Mesothelial cell of epicardium (in vitro differentiated cells): ENCODE results near the gene SFRP5. TPM values are rescaled to one million over a fixed set of nuclear protein-coding genes. Genes with fewer than 3 reads are reported as not detected.

Experiments
- DNase-seq, 2 experiments: peaks; one replicate each; pipeline ENCODE4 v3.0.0; 2021; ENCODE audit warnings: low spot score in 2 of 2; ENCODE audit not compliant: unreplicated experiment in 2 of 2
- H3K27ac Mint-ChIP-seq: 2 replicates; pipeline ENCODE4 v1.8.0; 2021; ENCODE audit warnings: mixed read lengths
- H3K27me3 Mint-ChIP-seq: 2 replicates; pipeline ENCODE4 v1.8.0; 2021; ENCODE audit warnings: low read depth, mixed read lengths
- H3K36me3 Mint-ChIP-seq: 2 replicates; pipeline ENCODE4 v1.8.0; 2021; ENCODE audit warnings: mixed read lengths
- H3K4me1 Mint-ChIP-seq: 2 replicates; pipeline ENCODE4 v1.8.0; 2021; ENCODE audit warnings: mixed read lengths
- H3K4me3 Mint-ChIP-seq: 2 replicates; pipeline ENCODE4 v1.8.0; 2021; ENCODE audit warnings: mild to moderate bottlenecking, moderate library complexity, mixed read lengths
- H3K9me3 Mint-ChIP-seq: 2 replicates; pipeline ENCODE4 v1.8.0; 2021; ENCODE audit warnings: mixed read lengths
- total RNA-seq: library from RNA; stranded (reverse); gene quantifications from 3 replicates; pipeline ENCODE4 v1.2.1, GENCODE V29; 2021
- TF ChIP-seq, protein P1 (sequence below): fragments of 200-600 bp; sonication (generic); IDR thresholded peaks from one replicate; pipeline ENCODE4 v1.5.0; 2021; ENCODE audit warnings: antibody characterized with exemption; ENCODE audit not compliant: unreplicated experiment

The SFRP5 gene
- total RNA-seq, 1 donor from 2014 or later = 0.69 TPM

DNA sequence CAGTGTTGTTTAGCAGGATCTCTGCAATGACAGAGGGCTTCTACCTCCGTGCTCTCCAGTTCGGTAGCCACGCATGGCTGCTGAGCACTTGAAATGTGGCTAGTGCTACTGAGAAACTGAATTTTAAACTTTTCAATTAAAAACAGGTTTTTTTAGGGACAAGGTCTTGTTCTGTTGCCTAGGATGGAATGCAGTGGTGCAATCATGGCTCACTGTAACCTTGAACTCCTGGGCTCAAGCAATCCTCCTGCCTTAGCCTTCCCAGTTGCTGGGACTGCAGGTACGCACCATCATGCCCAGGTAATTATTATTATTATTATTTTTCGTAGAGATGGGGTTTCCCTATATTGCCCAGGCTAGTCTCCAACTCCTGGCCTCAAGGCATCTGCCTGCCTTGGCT, 13.4 kb upstream of the SFRP5 start:
- no peak for DNase-seq
- Mint-ChIP-seq H3K36me3 (no peaks in the 10 kb centered on the region), H3K9me3 (no peaks in the 10 kb centered on the region), H3K27me3 (peaks cover 30% of the 10 kb centered on the region), H3K4me1 (peaks cover 4% of the 10 kb centered on the region), H3K27ac (no peak overlapping the region), H3K4me3 (no peak overlapping the region)
- TF ChIP-seq, protein P1, sequence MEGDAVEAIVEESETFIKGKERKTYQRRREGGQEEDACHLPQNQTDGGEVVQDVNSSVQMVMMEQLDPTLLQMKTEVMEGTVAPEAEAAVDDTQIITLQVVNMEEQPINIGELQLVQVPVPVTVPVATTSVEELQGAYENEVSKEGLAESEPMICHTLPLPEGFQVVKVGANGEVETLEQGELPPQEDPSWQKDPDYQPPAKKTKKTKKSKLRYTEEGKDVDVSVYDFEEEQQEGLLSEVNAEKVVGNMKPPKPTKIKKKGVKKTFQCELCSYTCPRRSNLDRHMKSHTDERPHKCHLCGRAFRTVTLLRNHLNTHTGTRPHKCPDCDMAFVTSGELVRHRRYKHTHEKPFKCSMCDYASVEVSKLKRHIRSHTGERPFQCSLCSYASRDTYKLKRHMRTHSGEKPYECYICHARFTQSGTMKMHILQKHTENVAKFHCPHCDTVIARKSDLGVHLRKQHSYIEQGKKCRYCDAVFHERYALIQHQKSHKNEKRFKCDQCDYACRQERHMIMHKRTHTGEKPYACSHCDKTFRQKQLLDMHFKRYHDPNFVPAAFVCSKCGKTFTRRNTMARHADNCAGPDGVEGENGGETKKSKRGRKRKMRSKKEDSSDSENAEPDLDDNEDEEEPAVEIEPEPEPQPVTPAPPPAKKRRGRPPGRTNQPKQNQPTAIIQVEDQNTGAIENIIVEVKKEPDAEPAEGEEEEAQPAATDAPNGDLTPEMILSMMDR = no peak

- TF ChIP-seq, protein P1 = no peak
- H3K4me1 Mint-ChIP-seq = peaks cover 4% of the 10 kb centered on the region
- no peak overlapping the region for H3K4me3 Mint-ChIP-seq
- H3K36me3 Mint-ChIP-seq = no peaks in the 10 kb centered on the region
- no peaks in the 10 kb centered on the region for H3K9me3 Mint-ChIP-seq
- no peak for DNase-seq
- peaks cover 31% of the 10 kb centered on the region for H3K27me3 Mint-ChIP-seq
- no peak overlapping the region for H3K27ac Mint-ChIP-seq
Measured at GRCh38 chr10:97784200-97784810, 12.5 kb upstream of the SFRP5 start.

- no peak overlapping the region for H3K4me3 Mint-ChIP-seq
- no peak overlapping the region for H3K27ac Mint-ChIP-seq
- peaks cover 33% of the 10 kb centered on the region for H3K27me3 Mint-ChIP-seq
- H3K9me3 Mint-ChIP-seq = no peaks in the 10 kb centered on the region
- TF ChIP-seq, protein P1 = no peak
- H3K4me1 Mint-ChIP-seq = no peaks in the 10 kb centered on the region
- DNase-seq = no peak
- H3K36me3 Mint-ChIP-seq = no peaks in the 10 kb centered on the region
Measured at GRCh38 chr10:97782455-97783228, 10.8 kb upstream of the SFRP5 start.

- H3K27ac Mint-ChIP-seq = no peak overlapping the region
- no peak overlapping the region for H3K4me3 Mint-ChIP-seq
- H3K27me3 Mint-ChIP-seq = peaks cover 29% of the 10 kb centered on the region
- DNase-seq = no peak
- no peaks in the 10 kb centered on the region for H3K4me1 Mint-ChIP-seq
- no peaks in the 10 kb centered on the region for H3K9me3 Mint-ChIP-seq
- TF ChIP-seq, protein P1 = no peak
- no peaks in the 10 kb centered on the region for H3K36me3 Mint-ChIP-seq
Measured at GRCh38 chr10:97781618-97782331, 10.0 kb upstream of the SFRP5 start.

GRCh38 chr10:97780841-97781617, 9.2 kb upstream of the SFRP5 start:
- Mint-ChIP-seq H3K4me3 (no peak overlapping the region), H3K27me3 (peaks cover 26% of the 10 kb centered on the region), H3K27ac (no peak overlapping the region), H3K9me3 (no peaks in the 10 kb centered on the region), H3K36me3 (no peaks in the 10 kb centered on the region), H3K4me1 (no peaks in the 10 kb centered on the region)
- TF ChIP-seq, protein P1 = no peak
- no peak for DNase-seq
